T-helper 22 cell (primary cell): Measurements from ENCODE around the gene RIN3.

Experiments
- DNase-seq: peaks from one replicate; pipeline ENCODE4 v3.0.0-alpha.2; 2020; ENCODE audit warnings: low read depth

The RIN3 gene

GRCh38 chr14:92724516-92725340, 211.1 kb downstream of the RIN3 start:
- no peak for DNase-seq

GRCh38 chr14:92726135-92726932, 212.8 kb downstream of the RIN3 start:
- DNase-seq, result peak; percentile 21

DNA sequence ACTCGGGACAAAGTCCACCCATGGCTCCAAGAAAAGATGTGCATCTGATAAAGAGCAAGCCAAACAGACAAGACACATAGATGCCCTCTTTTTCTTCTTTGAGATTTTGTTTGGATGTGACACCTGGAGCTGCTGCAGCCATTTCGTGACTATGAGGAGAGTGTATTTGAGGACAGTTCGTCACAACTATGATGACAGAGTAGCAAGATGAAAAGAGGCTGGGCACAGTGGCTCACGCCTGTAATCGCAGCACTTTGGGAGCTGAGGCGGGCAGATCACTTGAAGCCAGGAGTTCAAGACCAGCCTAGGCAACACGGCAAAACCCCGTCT, 213.3 kb downstream of the RIN3 start:
- DNase-seq, result no peak

DNA sequence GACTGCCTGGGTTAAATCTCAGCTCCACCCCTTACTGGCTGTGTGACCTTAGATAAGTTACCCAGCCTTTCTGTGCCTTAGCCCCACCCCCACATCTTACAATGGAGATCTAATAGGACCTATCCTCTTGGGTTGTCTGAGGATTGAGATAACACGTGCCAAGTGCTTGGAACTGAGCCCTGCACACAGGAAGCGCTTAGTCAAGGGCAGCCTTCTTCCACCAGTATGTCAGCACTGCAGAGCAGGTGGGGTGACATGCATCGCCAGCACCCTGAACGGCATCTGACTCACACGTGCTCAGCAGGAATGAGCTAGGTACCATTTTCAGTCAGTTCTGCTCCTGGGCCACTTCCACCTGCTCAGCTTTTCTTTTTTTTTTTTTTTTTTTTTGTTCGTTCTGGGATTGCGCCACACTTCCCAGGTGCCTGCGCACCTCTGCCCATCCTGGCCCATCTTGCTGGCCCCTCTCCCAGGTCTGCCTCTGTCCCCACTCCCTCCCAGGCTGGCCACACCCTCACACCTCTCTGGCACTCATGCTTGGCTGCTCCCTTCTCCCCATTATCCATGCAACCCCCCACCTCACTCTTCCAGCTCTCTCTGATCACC, 215.3 kb downstream of the RIN3 start:
- no peak for DNase-seq

GRCh38 chr14:92729634-92730358, 216.2 kb downstream of the RIN3 start:
- no peak for DNase-seq

GRCh38 chr14:92731622-92732115, 218.1 kb downstream of the RIN3 start:
- DNase-seq, result no peak

GRCh38 chr14:92733007-92733406, 219.4 kb downstream of the RIN3 start:
- no peak for DNase-seq

GRCh38 chr14:92734618-92735017, 221.0 kb downstream of the RIN3 start:
- no peak for DNase-seq

- DNase-seq, result no peak
Observed at GRCh38 chr14:92735344-92735743, 221.8 kb downstream of the RIN3 start.

DNA sequence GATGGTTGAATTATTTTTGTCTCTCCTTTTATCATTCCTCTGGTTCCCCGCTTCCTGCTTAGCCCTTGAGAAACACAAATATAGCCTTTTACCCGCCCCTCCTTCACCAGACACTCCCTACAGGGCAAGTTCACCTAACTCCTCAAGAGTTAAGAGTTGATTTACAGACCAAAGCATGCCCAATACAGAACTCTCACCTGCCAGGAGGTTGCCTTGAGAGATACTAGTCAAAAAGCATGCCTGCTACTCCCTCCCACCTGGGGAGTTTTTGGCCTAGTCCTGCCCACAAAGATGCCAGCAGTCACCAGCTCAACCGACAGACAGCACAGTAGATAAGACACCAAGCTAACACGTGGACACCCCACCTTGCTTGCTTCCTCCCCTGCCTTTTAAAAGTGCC, 223.6 kb downstream of the RIN3 start:
- no peak for DNase-seq

GRCh38 chr14:92737619-92738188, 224.1 kb downstream of the RIN3 start:
- DNase-seq, result no peak
